ENCODE data around the gene RSPH6A.

Gene RSPH6A

GRCh38 chr19:45778010-45778661 is 37.0 kb downstream of the RSPH6A start:
- H3K27me3 ChIP-seq (ENCODE audit: insufficient read depth, low read length) = no peaks in the 10 kb centered on the region
- no peak overlapping the region for H2AFZ ChIP-seq (ENCODE audit: low read depth, low read length)
- H3K4me1 ChIP-seq (ENCODE audit: insufficient read depth, low read length) = peaks cover 2% of the 10 kb centered on the region
- no peaks in the 10 kb centered on the region for H3K9me3 ChIP-seq (ENCODE audit: low read length)
- H3K4me3 ChIP-seq (ENCODE audit: low read length) = no peak overlapping the region
- peaks cover 42% of the 10 kb centered on the region for H3K36me3 ChIP-seq (ENCODE audit: insufficient read depth, low read length)

GRCh38 chr19:45777395-45777961 is 37.6 kb downstream of the RSPH6A start:
- no peaks in the 10 kb centered on the region for H3K9me3 ChIP-seq (ENCODE audit: low read length)
- H2AFZ ChIP-seq (ENCODE audit: low read depth, low read length) = no peak overlapping the region
- peaks cover 49% of the 10 kb centered on the region for H3K36me3 ChIP-seq (ENCODE audit: insufficient read depth, low read length)
- H3K4me3 ChIP-seq (ENCODE audit: low read length) = no peak overlapping the region
- H3K4me1 ChIP-seq (ENCODE audit: insufficient read depth, low read length) = peaks cover under 1% of the 10 kb centered on the region
- H3K27me3 ChIP-seq (ENCODE audit: insufficient read depth, low read length) = no peaks in the 10 kb centered on the region

- Histone ChIP-seq H3K9me3 (ENCODE audit: low read length) (no peaks in the 10 kb centered on the region), H3K27me3 (ENCODE audit: insufficient read depth, low read length) (no peaks in the 10 kb centered on the region), H2AFZ (ENCODE audit: low read depth, low read length) (no peak overlapping the region), H3K36me3 (ENCODE audit: insufficient read depth, low read length) (peaks cover 65% of the 10 kb centered on the region), H3K4me3 (ENCODE audit: low read length) (no peak overlapping the region), H3K4me1 (ENCODE audit: insufficient read depth, low read length) (peaks cover 13% of the 10 kb centered on the region)
These were observed 40.3 kb downstream of the RSPH6A start for GRCh38 chr19:45774765-45775164.

GRCh38 chr19:45773384-45773783 is 41.7 kb downstream of the RSPH6A start:
- Histone ChIP-seq H3K36me3 (ENCODE audit: insufficient read depth, low read length) (peaks cover 59% of the 10 kb centered on the region), H3K27me3 (ENCODE audit: insufficient read depth, low read length) (no peaks in the 10 kb centered on the region), H3K9me3 (ENCODE audit: low read length) (no peaks in the 10 kb centered on the region)

GRCh38 chr19:45772912-45773311 is 42.2 kb downstream of the RSPH6A start:
- no peaks in the 10 kb centered on the region for H3K27me3 ChIP-seq (ENCODE audit: insufficient read depth, low read length)
- peaks cover 15% of the 10 kb centered on the region for H3K4me1 ChIP-seq (ENCODE audit: insufficient read depth, low read length)
- H3K36me3 ChIP-seq (ENCODE audit: insufficient read depth, low read length) = peaks cover 54% of the 10 kb centered on the region
- H3K9me3 ChIP-seq (ENCODE audit: low read length) = no peaks in the 10 kb centered on the region
- H2AFZ ChIP-seq (ENCODE audit: low read depth, low read length) = no peak overlapping the region
- H3K4me3 ChIP-seq (ENCODE audit: low read length) = no peak overlapping the region

More at GRCh38 chr19:45773384-45773783, 41.7 kb downstream of the RSPH6A start:
- H2AFZ ChIP-seq (ENCODE audit: low read depth, low read length) = no peak overlapping the region
- H3K4me3 ChIP-seq (ENCODE audit: low read length) = no peak overlapping the region
- H3K4me1 ChIP-seq (ENCODE audit: insufficient read depth, low read length) = peaks cover 15% of the 10 kb centered on the region

GRCh38 chr19:45772130-45772840 is 42.8 kb downstream of the RSPH6A start:
- Histone ChIP-seq H3K27me3 (ENCODE audit: insufficient read depth, low read length) (no peaks in the 10 kb centered on the region), H3K4me3 (ENCODE audit: low read length) (no peak overlapping the region), H2AFZ (ENCODE audit: low read depth, low read length) (no peak overlapping the region), H3K4me1 (ENCODE audit: insufficient read depth, low read length) (peaks cover 15% of the 10 kb centered on the region), H3K9me3 (ENCODE audit: low read length) (no peaks in the 10 kb centered on the region), H3K36me3 (ENCODE audit: insufficient read depth, low read length) (peaks cover 48% of the 10 kb centered on the region)

GRCh38 chr19:45771311-45771933 is 43.7 kb downstream of the RSPH6A start:
- Histone ChIP-seq H3K4me1 (ENCODE audit: insufficient read depth, low read length) (peaks cover 23% of the 10 kb centered on the region), H3K27me3 (ENCODE audit: insufficient read depth, low read length) (no peaks in the 10 kb centered on the region), H3K4me3 (ENCODE audit: low read length) (no peak overlapping the region), H3K36me3 (ENCODE audit: insufficient read depth, low read length) (peaks cover 39% of the 10 kb centered on the region), H3K9me3 (ENCODE audit: low read length) (no peaks in the 10 kb centered on the region), H2AFZ (ENCODE audit: low read depth, low read length) (no peak overlapping the region)

- H3K27me3 ChIP-seq (ENCODE audit: insufficient read depth, low read length) = no peaks in the 10 kb centered on the region
- no peak overlapping the region for H2AFZ ChIP-seq (ENCODE audit: low read depth, low read length)
- peaks cover 38% of the 10 kb centered on the region for H3K36me3 ChIP-seq (ENCODE audit: insufficient read depth, low read length)
- peaks cover 29% of the 10 kb centered on the region for H3K4me1 ChIP-seq (ENCODE audit: insufficient read depth, low read length)
- no peaks in the 10 kb centered on the region for H3K9me3 ChIP-seq (ENCODE audit: low read length)
- peak overlapping the region; percentile 45 for H3K4me3 ChIP-seq (ENCODE audit: low read length)
These were observed 44.7 kb downstream of the RSPH6A start for GRCh38 chr19:45770192-45771101.

- Histone ChIP-seq H3K27me3 (ENCODE audit: insufficient read depth, low read length) (no peaks in the 10 kb centered on the region), H3K9me3 (ENCODE audit: low read length) (no peaks in the 10 kb centered on the region), H2AFZ (ENCODE audit: low read depth, low read length) (no peak overlapping the region), H3K4me1 (ENCODE audit: insufficient read depth, low read length) (peaks cover 35% of the 10 kb centered on the region), H3K4me3 (ENCODE audit: low read length) (peak overlapping the region; percentile 45), H3K36me3 (ENCODE audit: insufficient read depth, low read length) (peaks cover 35% of the 10 kb centered on the region)
These were observed 45.3 kb downstream of the RSPH6A start for GRCh38 chr19:45769821-45770191.

GRCh38 chr19:45768984-45769782 is 45.9 kb downstream of the RSPH6A start, which contains the start of gene SIX5:
Gene SIX5 (minus strand): TSS chr19:45769252. CDS start chr19:45768844, 408 bp downstream.
- Histone ChIP-seq H3K36me3 (ENCODE audit: insufficient read depth, low read length) (peaks cover 28% of the 10 kb centered on the region), H3K4me1 (ENCODE audit: insufficient read depth, low read length) (peaks cover 41% of the 10 kb centered on the region), H3K9me3 (ENCODE audit: low read length) (no peaks in the 10 kb centered on the region)

GRCh38 chr19:45768655-45768983 is 46.5 kb downstream of the RSPH6A start:
- H3K4me3 ChIP-seq (ENCODE audit: low read length) = peak overlapping the region; percentile 48
- H2AFZ ChIP-seq (ENCODE audit: low read depth, low read length) = no peak overlapping the region
- H3K27me3 ChIP-seq (ENCODE audit: insufficient read depth, low read length) = no peaks in the 10 kb centered on the region
- H3K36me3 ChIP-seq (ENCODE audit: insufficient read depth, low read length) = peaks cover 27% of the 10 kb centered on the region
- H3K4me1 ChIP-seq (ENCODE audit: insufficient read depth, low read length) = peaks cover 45% of the 10 kb centered on the region
- H3K9me3 ChIP-seq (ENCODE audit: low read length) = no peaks in the 10 kb centered on the region

More at GRCh38 chr19:45768984-45769782, 45.9 kb downstream of the RSPH6A start, which contains the start of gene SIX5:
- H3K27me3 ChIP-seq (ENCODE audit: insufficient read depth, low read length) = no peaks in the 10 kb centered on the region
- H2AFZ ChIP-seq (ENCODE audit: low read depth, low read length) = no peak within 1 kb of the TSS
- peak within 1 kb of the TSS; percentile 48 for H3K4me3 ChIP-seq (ENCODE audit: low read length)

All from neuron (in vitro differentiated cells).